ENCODE data around the gene URB1. TPM values are rescaled to one million over a fixed set of nuclear protein-coding genes. Genes with fewer than 3 reads are reported as not detected.

Gene URB1
- total and polyA plus RNA-seq, 2 of the 8 experiments (the other 6 are each of a cell fraction or from before 2014, with no cell fraction given): 8.1 to 28.9 TPM

DNA sequence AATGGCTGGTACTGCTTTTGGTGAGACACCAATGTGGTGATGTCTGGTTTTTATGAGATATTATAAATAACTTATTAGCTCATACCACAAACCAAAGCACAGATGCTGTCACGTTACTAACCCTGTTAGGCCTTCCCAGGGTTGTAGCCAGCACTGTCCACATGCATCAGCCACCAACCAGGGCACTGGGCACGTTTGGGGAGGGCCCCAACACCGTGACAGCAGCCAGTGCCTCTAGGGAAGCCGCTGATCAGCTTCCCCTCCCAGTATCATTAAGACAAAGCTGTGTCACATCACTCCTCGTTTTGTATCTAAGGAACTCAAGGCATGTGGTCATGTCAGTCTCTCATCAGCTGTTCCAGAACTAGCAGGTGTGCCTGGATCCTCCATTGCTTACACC lies 13.9 kb downstream of the URB1 start:
- H3K27me3 ChIP-seq (replicated peaks in 1 of 4; ENCODE audit: control insufficient read depth in 3 of 4, extremely low read depth in 1 of 4, insufficient read depth in 3 of 4, low read length in 3 of 4): no peaks in the 10 kb centered on the region
- H2BK15ac ChIP-seq (ENCODE audit: low read length): no peak overlapping the region
- H3K9ac ChIP-seq (replicated peaks in 1 of 4; ENCODE audit: extremely low read depth in 1 of 4, low read depth in 3 of 4, low read length in 3 of 4): no peak overlapping the region
- FAIRE-seq (no peak), DNase-seq (ENCODE audit: low read depth in 1 of 2, low spot score in 2 of 2) (no peak)
- ChIA-PET CTCF (ENCODE audit: partially characterized antibody) (no interaction called here), POLR2A (ENCODE audit: partially characterized antibody) (no interaction called here)
- H2BK12ac ChIP-seq (ENCODE audit: low read depth, low read length): no peak overlapping the region
- H2AK5ac ChIP-seq (ENCODE audit: low read depth, low read length): no peak overlapping the region
- peaks cover 4 to 8% of the 10 kb centered on the region in 2 experiments for H4K20me1 ChIP-seq (replicated peaks in 1 of 2; ENCODE audit: control insufficient read depth in 1 of 2, insufficient read depth in 2 of 2, low read length in 2 of 2)
- H3K79me2 ChIP-seq (ENCODE audit: control insufficient read depth in 1 of 2, insufficient read depth in 2 of 2, low read length in 2 of 2): peaks cover 0 to 12% of the 10 kb centered on the region in 2 experiments; a peak in 2 of 4 replicates
- H3K4me1 ChIP-seq (replicated peaks in 1 of 4; ENCODE audit: control insufficient read depth in 3 of 4, insufficient read depth in 4 of 4, low read length in 3 of 4): no peaks in the 10 kb centered on the region
- H3K4me3 ChIP-seq (ENCODE audit: extremely low read depth in 1 of 4, insufficient read depth in 2 of 4, low read depth in 3 of 4, low read length in 4 of 4): no peak overlapping the region
- H3K23ac ChIP-seq (ENCODE audit: insufficient read length): no peak overlapping the region
- no peak overlapping the region for H2BK20ac ChIP-seq (ENCODE audit: low read length)
- H3K79me1 ChIP-seq (ENCODE audit: low read depth, low read length): peaks cover 7% of the 10 kb centered on the region; the same call in 1 of the 2 replicates
- no peak overlapping the region for H4K91ac ChIP-seq (replicated peaks; ENCODE audit: insufficient read length, low read length)
- no peaks in the 10 kb centered on the region for H3K9me3 ChIP-seq (ENCODE audit: insufficient read depth in 2 of 2, low read depth in 1 of 2, low read length in 1 of 2)
- H3K23me2 ChIP-seq (ENCODE audit: low read depth, low read length): no peaks in the 10 kb centered on the region
- no peak overlapping the region for H3K14ac ChIP-seq (ENCODE audit: insufficient read length)
- H2AFZ ChIP-seq (ENCODE audit: low read length): no peak overlapping the region
- H2BK120ac ChIP-seq (replicated peaks; ENCODE audit: low read depth, low read length): no peak overlapping the region
- H3K4me2 ChIP-seq (ENCODE audit: insufficient read depth in 1 of 2, low read depth in 2 of 2, low read length in 2 of 2): no peak overlapping the region
- peaks cover 23 to 67% (median 43%) of the 10 kb centered on the region in 4 experiments for H3K36me3 ChIP-seq (ENCODE audit: control insufficient read depth in 2 of 4, insufficient read depth in 4 of 4, low read length in 3 of 4)
- WGBS, 2 experiments (ENCODE audit: extremely low coverage in 1 of 2, insufficient coverage in 1 of 2, insufficient read length in 1 of 2, insufficient replicate concordance in 2 of 2, low coverage in 1 of 2, low lambda C conversion rate in 2 of 2, missing lambda C conversion rate in 1 of 2): 89% methylated on average over 5 of the region's 5 CpGs; no CpG with 5 or more reads in 1 of the 2 experiments
- no peak overlapping the region for H3K27ac ChIP-seq (ENCODE audit: low read depth, low read length)
- no peak overlapping the region for H4K8ac ChIP-seq (ENCODE audit: extremely low read depth, insufficient read depth, low read length)
- no peak overlapping the region for H4K5ac ChIP-seq (ENCODE audit: insufficient read length, low read depth, low read length)
- H3K18ac ChIP-seq (ENCODE audit: extremely low read depth, low read length): no peak overlapping the region
- no peak overlapping the region for H2BK5ac ChIP-seq (ENCODE audit: low read depth, low read length)
- no peak overlapping the region for H3K4ac ChIP-seq (replicated peaks; ENCODE audit: insufficient read length, low read depth, low read length)
- no peak overlapping the region for H3K56ac ChIP-seq (replicated peaks; ENCODE audit: insufficient read length, low read depth, low read length)
- TF ChIP-seq RXRA (IDR thresholded peaks at IDR 0.05; ENCODE audit: insufficient read depth, low read depth, low read length) (no peak), POLR2AphosphoS5 (IDR thresholded peaks at IDR 0.05; ENCODE audit: low read depth, low read length) (no peak), SIN3A (conservative IDR thresholded peaks at IDR 0.05 in 1 of 2, IDR thresholded peaks at IDR 0.05 in 1 of 2; ENCODE audit: low read depth in 1 of 2, low read length in 2 of 2) (no peak), ASH2L (IDR thresholded peaks at IDR 0.05; ENCODE audit: low read length) (no peak), JUND (IDR thresholded peaks at IDR 0.05; ENCODE audit: low read length) (no peak), GABPA (IDR thresholded peaks at IDR 0.05; ENCODE audit: borderline replicate concordance, insufficient read depth, low read length) (no peak), SP4 (IDR thresholded peaks at IDR 0.05; ENCODE audit: low read length) (no peak), CEBPB (IDR thresholded peaks at IDR 0.05; ENCODE audit: low read depth, low read length) (no peak), TAF1 (IDR thresholded peaks at IDR 0.05; ENCODE audit: low read depth, low read length) (no peak), BCL11A (IDR thresholded peaks at IDR 0.05; ENCODE audit: low read depth in 2 of 2, low read length in 2 of 2) (no peak)
- TF ChIP-seq, protein P1, sequence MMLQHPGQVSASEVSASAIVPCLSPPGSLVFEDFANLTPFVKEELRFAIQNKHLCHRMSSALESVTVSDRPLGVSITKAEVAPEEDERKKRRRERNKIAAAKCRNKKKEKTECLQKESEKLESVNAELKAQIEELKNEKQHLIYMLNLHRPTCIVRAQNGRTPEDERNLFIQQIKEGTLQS (IDR thresholded peaks at IDR 0.05; ENCODE audit: insufficient read depth, low read depth, low read length): no peak
- TF ChIP-seq, protein P2, sequence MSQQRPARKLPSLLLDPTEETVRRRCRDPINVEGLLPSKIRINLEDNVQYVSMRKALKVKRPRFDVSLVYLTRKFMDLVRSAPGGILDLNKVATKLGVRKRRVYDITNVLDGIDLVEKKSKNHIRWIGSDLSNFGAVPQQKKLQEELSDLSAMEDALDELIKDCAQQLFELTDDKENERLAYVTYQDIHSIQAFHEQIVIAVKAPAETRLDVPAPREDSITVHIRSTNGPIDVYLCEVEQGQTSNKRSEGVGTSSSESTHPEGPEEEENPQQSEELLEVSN (IDR thresholded peaks at IDR 0.05): no peak
